Left ventricle myocardium superior (tissue), 1 donor: Measurements from ENCODE around the gene SARNP. TPM values are rescaled to one million over a fixed set of nuclear protein-coding genes. Genes with fewer than 3 reads are reported as not detected.
A peak's percentile ranks its signal among the peaks of the same experiment; 100 is the strongest.

Source experiments
- ATAC-seq: fragments of 200-7000 bp; cut with Tn5 transposase; one replicate; pipeline ENCODE4 v1.9.1; 2020; ENCODE audit warnings: mild to moderate bottlenecking, moderate library complexity
- DNase-seq: peaks from one replicate; pipeline ENCODE4 v3.0.0-alpha.2; 2020
- intact Hi-C: fragments of 100-400 bp; cut with micrococcal nuclease; formaldehyde crosslinking; loops from one replicate; pipeline ENCODE4 v1.11.0; 2022
- total RNA-seq: library from RNA; stranded (reverse); fragmentation: NEBNext Ultra II Directional; extraction: Animal tissue kit (Norgen Biotek cat#: 25700); gene quantifications from one replicate; pipeline ENCODE4 v1.2.1, GENCODE V29; 2021
- donor health status: DM: no; HTN: yes; CAD: no; lungs with severe emphysema.

The SARNP gene
- total RNA-seq, 1 donor from 2014 or later: 51.6 TPM

GRCh38 chr12:55746913-55747231, 70.7 kb downstream of the SARNP start:
- intact Hi-C loops: no loop called here
- ATAC-seq (no peak), DNase-seq (no peak)

- ATAC-seq: no peak
- intact Hi-C loops: no loop called here
Observed at GRCh38 chr12:55746174-55746912, 71.2 kb downstream of the SARNP start.

GRCh38 chr12:55745361-55746173, 72.0 kb downstream of the SARNP start:
- intact Hi-C loops: no loop called here
- ATAC-seq: peak; percentile 20

More at GRCh38 chr12:55746174-55746912, 71.2 kb downstream of the SARNP start:
- no peak for DNase-seq

GRCh38 chr12:55744340-55745030, 73.0 kb downstream of the SARNP start:
- ATAC-seq (peak; percentile 1), DNase-seq (no peak)
- intact Hi-C loops: loop anchor here (5.0 kb wide), 1 partner anchor 193 kb away; no protein-coding TSS in a partner anchor

More at GRCh38 chr12:55745361-55746173, 72.0 kb downstream of the SARNP start:
- no peak for DNase-seq

- intact Hi-C loops: loop anchor here (5.0 kb wide), 1 partner anchor 194 kb away; no protein-coding TSS in a partner anchor
- peak; percentile 71 for DNase-seq
Observed at GRCh38 chr12:55743406-55744339, 73.9 kb downstream of the SARNP start.

GRCh38 chr12:55742719-55743405, 74.7 kb downstream of the SARNP start, which contains the start of gene GDF11:
Gene GDF11, plus strand, starts transcription at chr12:55743122. Its CDS starts 195 bp downstream, at chr12:55743317.
- peak; percentile 88 for DNase-seq
- intact Hi-C loops: loop anchor here (5.0 kb wide), 1 partner anchor 194 kb away; no protein-coding TSS in a partner anchor
- ATAC-seq: peak; percentile 67

More at GRCh38 chr12:55743406-55744339, 73.9 kb downstream of the SARNP start:
- peak; percentile 19 for ATAC-seq

GRCh38 chr12:55741931-55742680, 75.4 kb downstream of the SARNP start:
- intact Hi-C loops: loop anchor here (5.0 kb wide), 1 partner anchor 195 kb away; no protein-coding TSS in a partner anchor
- DNase-seq (no peak), ATAC-seq (no peak)

GRCh38 chr12:55739025-55739378, 78.5 kb downstream of the SARNP start:
- intact Hi-C loops: no loop called here
- no peak for DNase-seq
- ATAC-seq: no peak

GRCh38 chr12:55738123-55739024, 79.2 kb downstream of the SARNP start:
- peak; percentile 75 for ATAC-seq
- DNase-seq: peak; percentile 83

GRCh38 chr12:55737581-55738122, 79.9 kb downstream of the SARNP start:
- ATAC-seq: peak; percentile 15
- DNase-seq: no peak
- intact Hi-C loops: no loop called here

More at GRCh38 chr12:55738123-55739024, 79.2 kb downstream of the SARNP start:
- intact Hi-C loops: no loop called here

GRCh38 chr12:55736780-55737580, 80.5 kb downstream of the SARNP start:
- intact Hi-C loops: no loop called here
- ATAC-seq (peak; percentile 70), DNase-seq (peak; percentile 73)

GRCh38 chr12:55736076-55736475, 81.4 kb downstream of the SARNP start:
- ATAC-seq (no peak), DNase-seq (no peak)
- intact Hi-C loops: no loop called here

- ATAC-seq (no peak), DNase-seq (no peak)
- intact Hi-C loops: no loop called here
Observed at GRCh38 chr12:55734595-55734994, 82.9 kb downstream of the SARNP start.

- no peak for DNase-seq
- no peak for ATAC-seq
- intact Hi-C loops: no loop called here
Observed at GRCh38 chr12:55733858-55734257, 83.7 kb downstream of the SARNP start.

- no peak for ATAC-seq
- DNase-seq: no peak
- intact Hi-C loops: no loop called here
Observed at GRCh38 chr12:55733021-55733555, 84.4 kb downstream of the SARNP start.
